ENCODE results near the gene GNG2. TPM values are rescaled to one million over a fixed set of nuclear protein-coding genes. Genes with fewer than 3 reads are reported as not detected.

Gene GNG2
- total RNA-seq, 1 donor, result 4.3 TPM

GRCh38 chr14:51862176-51862796 lies 1.9 kb downstream of the GNG2 start:
- H3K4me3 ChIP-seq (ENCODE audit: low read depth, low read length), result peak overlapping the region; percentile 29
- TF ChIP-seq, protein P1, sequence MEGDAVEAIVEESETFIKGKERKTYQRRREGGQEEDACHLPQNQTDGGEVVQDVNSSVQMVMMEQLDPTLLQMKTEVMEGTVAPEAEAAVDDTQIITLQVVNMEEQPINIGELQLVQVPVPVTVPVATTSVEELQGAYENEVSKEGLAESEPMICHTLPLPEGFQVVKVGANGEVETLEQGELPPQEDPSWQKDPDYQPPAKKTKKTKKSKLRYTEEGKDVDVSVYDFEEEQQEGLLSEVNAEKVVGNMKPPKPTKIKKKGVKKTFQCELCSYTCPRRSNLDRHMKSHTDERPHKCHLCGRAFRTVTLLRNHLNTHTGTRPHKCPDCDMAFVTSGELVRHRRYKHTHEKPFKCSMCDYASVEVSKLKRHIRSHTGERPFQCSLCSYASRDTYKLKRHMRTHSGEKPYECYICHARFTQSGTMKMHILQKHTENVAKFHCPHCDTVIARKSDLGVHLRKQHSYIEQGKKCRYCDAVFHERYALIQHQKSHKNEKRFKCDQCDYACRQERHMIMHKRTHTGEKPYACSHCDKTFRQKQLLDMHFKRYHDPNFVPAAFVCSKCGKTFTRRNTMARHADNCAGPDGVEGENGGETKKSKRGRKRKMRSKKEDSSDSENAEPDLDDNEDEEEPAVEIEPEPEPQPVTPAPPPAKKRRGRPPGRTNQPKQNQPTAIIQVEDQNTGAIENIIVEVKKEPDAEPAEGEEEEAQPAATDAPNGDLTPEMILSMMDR (IDR thresholded peaks at IDR 0.05; ENCODE audit: insufficient read depth, low read depth, low read length), result no peak
- peak; percentile 13 for DNase-seq (ENCODE audit: low read depth)

DNA sequence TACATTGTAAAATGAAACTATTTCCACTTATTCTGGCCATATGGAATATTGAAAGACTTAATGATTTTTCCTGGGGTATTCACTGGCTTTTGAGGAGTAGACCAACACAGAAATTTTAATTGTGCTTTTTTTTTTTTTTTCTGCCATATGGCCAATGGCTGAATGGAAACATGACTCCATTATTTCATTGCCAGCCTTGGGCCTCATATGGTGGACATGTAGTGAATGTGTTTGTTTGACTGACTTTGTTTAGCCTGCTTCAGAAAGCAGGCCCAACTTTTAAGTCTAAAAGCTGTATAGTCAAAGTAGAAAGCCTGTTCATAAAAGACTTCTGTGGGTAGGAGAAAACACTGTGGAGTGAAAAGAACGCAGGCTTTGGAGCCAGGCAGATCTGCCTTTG lies 2.4 kb downstream of the GNG2 start:
- DNase-seq (ENCODE audit: low read depth), result no peak
- H3K4me3 ChIP-seq (ENCODE audit: low read depth, low read length), result peak overlapping the region; percentile 29
- TF ChIP-seq, protein P1 (IDR thresholded peaks at IDR 0.05; ENCODE audit: insufficient read depth, low read depth, low read length), result no peak

GRCh38 chr14:51865953-51866747 lies 5.7 kb downstream of the GNG2 start:
- no peak overlapping the region for H3K4me3 ChIP-seq (ENCODE audit: low read depth, low read length)
- DNase-seq (ENCODE audit: low read depth), result peak; percentile 69
- TF ChIP-seq, protein P1 (IDR thresholded peaks at IDR 0.05; ENCODE audit: insufficient read depth, low read depth, low read length), result no peak

GRCh38 chr14:51867741-51868140 lies 7.3 kb downstream of the GNG2 start:
- DNase-seq (ENCODE audit: low read depth), result peak; percentile 29
- H3K4me3 ChIP-seq (ENCODE audit: low read depth, low read length), result no peak overlapping the region
- TF ChIP-seq, protein P1 (IDR thresholded peaks at IDR 0.05; ENCODE audit: insufficient read depth, low read depth, low read length), result no peak

DNA sequence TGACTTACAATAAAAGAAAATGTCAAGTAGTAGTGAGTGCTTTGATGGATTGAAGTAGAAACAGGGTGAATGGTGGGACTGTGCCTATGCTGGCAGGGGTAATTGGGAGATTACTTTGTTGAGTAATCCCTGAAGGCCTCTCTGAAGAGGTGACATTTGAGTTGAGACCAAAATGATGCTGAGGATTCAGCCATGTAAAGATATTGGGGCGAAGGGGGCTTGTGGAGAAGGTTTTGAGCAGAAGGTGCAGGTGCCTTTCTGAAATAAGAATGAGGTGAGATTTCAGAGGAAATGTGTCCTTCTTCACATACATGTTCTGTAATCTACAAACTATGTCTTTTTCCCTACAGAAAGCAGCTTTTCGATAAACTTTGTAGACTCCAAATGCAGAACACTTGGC lies 8.0 kb downstream of the GNG2 start:
- no peak for DNase-seq (ENCODE audit: low read depth)
- TF ChIP-seq, protein P1 (IDR thresholded peaks at IDR 0.05; ENCODE audit: insufficient read depth, low read depth, low read length), result no peak
- H3K4me3 ChIP-seq (ENCODE audit: low read depth, low read length), result no peak overlapping the region

DNA sequence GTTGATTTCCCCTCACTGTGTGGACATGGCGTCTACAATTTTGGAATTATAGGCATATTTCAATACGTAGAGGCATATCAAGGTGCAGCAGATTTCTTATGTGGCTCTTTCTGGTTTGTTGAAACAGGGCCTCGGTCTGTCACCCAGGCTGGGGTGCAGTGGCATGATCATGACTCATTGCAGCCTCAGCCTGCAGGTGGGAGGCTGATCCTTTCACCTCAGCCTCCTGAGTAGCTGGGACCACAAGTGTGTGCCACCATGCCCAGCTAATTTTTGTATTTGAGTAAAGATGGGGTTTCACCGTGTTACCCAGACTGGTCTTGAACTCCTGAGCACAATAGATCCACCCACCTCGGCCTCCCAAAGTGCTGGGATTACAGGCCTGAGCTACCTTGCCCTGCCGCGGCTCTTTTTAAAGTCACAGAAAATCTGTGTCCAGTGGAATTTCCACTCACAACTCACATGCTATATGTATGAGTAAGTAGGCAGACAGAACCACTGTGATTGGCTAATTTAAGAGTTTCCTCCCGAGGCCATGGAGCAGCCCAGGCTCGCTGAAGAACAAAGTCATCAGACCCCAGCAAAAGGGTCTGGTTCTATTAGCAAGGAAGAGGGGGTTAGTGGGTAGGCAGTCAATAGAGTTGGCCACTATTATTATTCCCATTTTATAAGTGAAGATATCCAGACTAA lies 9.1 kb downstream of the GNG2 start:
- H3K4me3 ChIP-seq (ENCODE audit: low read depth, low read length), result no peak overlapping the region
- DNase-seq (ENCODE audit: low read depth), result no peak
- TF ChIP-seq, protein P1 (IDR thresholded peaks at IDR 0.05; ENCODE audit: insufficient read depth, low read depth, low read length), result no peak

Measured in fibroblast of villous mesenchyme (primary cell).